Islet of Langerhans (tissue), 1 donor: ENCODE results near the gene ZNF547.
A peak's percentile ranks its signal among the peaks of the same experiment; 100 is the strongest.

ENCODE experiments used
- FAIRE-seq: peaks from one replicate; lab custom pipeline; 2011; peaks lifted over from hg19 to GRCh38; lab: Jason Lieb, UNC

The ZNF547 gene

DNA sequence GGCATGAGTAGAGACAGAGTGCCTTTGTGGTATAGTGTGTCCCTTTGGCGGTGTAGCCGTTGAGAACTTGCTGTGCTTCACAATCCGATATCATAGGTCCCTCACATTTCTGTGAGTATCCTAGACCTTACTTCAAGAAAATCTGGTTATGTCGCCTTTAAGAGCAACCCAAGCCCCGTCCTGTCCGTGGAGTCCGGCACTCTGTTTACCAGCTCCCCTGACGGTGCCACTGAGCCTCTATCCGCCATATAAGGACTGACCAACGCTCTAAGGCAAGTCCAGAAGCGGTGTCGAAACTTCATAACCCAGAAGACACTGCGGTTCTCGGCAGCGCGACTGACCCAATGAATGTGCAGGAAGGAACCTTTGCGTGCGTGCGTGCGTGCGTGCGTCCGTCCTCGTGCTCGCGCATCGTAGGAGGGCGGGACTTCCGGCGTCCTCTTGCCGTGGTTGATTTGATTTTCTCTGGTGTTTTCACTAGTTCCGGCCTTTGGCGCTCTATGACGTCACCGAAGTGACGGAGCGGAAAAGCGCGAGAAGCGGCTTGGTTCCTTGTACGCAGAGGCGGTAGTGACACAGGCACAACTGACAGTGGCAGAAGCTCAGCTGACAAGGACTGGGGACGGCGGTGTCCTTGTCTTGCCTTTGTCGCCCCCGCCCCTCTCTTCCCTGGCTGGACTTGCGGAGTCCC lies at the start of gene ZNF547, which contains the start of gene TRAPPC2B:
ZNF547 (plus strand) TSS at position 555 of the 691 bp plus-strand sequence. CDS start 5,005 bp downstream, outside the sequence.
TRAPPC2B (plus strand) TSS at position 555 of the 691 bp plus-strand sequence. CDS start 1,283 bp downstream, outside the sequence.
- peak; percentile 97 for FAIRE-seq

DNA sequence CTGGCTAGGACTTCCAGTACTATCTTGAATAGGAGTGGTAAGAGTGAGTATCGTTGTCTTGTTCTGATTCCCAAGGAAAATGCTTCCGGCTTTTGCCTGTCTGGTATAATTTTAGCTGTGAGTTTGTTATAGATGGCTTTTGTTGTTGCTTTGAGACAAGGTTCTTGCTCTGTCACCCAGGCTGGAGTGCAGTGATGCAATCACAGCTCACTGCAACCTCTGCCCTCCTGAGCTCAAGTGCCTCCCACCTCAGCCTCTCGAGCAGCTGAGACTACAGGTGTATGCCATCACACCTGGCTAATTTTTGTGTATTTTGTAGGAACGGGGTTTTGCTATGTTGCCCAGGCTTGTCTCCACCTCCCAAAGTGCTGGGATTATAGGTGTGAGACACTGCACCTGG lies 49.2 kb upstream of the ZNF547 start:
- no peak for FAIRE-seq

DNA sequence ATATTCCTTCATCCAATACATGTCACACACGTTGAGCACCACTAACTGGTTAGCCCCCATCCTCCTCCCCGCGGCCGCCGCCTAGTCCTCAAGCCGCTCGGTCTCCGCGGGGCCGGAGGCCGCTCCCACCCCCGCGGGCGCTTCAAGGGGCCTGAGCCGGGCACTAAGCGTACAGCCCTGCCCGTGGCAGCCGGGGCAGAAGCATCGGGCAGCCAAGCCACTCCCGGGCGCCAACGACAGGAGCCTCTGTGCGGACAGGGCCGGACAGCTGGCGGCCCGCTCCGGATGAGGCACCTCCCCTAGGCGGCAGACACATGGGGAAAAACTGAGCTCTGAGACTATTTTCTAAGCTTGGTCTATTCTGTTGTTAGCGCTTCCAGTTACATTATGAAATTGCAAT lies 45.8 kb upstream of the ZNF547 start:
- FAIRE-seq, result no peak

DNA sequence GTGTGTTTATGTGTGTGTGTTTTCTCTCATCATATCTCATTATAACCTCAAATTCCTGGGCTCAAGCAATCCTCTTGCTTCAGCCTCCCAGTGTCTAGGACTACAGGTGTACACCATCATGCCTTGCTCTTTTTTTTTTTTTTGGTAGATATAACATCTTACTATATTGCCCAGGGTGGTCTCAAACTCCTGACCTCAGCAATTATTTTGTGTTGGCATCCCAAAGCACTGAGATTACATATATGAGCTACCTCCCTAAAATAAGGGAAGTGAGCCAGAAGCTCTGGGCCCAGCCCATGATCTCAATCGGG lies 43.5 kb upstream of the ZNF547 start:
- no peak for FAIRE-seq

DNA sequence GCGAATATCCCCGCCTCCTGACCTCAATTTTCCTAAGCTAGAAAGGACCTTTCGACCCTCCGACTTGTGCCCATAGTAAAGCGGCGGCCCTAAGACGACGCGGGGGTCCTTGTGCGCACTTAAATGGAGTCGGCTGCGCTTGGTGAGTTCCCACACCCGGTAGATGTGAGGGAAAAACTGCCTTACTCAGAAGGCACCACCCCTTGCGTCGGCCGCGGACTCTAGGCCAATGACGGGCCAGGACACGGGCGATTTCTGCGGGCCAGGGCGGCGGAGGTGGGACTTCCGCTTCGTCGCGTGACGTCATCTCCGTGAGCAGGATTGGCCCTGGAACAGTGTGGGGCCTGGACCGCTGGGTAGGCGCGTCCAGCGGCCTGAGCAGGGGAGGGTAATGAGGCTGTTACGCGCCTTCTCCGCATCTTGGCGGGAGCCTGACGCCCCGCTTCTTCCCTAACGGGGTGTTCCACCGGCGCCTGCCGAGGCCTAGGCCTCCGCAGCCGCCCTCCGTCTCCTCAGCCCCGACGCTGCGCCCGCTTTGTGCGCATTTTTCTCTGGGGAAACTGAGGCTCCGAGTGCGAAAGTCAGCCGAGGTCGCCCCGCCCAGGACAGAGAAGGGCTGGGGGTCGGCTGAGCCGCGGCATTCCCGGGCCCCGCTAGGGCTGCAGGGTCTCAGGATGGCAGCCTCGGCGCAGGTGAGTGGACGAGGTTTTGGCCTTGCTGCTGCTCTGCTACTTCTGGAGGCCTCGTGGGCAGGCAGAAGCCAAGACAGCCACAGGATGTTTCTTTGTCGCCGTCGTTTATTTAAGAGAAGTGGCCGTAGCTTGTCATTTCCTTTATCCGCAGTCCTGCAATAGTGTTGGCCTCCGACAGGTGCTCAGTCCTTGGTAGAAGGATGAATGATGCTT lies 42.9 kb upstream of the ZNF547 start, which contains the start of gene ZNF543:
ZNF543 (plus strand) TSS at position 293 of the 905 bp plus-strand sequence; CDS start at position 675, 382 bp downstream.
- FAIRE-seq, result peak; percentile 9

DNA sequence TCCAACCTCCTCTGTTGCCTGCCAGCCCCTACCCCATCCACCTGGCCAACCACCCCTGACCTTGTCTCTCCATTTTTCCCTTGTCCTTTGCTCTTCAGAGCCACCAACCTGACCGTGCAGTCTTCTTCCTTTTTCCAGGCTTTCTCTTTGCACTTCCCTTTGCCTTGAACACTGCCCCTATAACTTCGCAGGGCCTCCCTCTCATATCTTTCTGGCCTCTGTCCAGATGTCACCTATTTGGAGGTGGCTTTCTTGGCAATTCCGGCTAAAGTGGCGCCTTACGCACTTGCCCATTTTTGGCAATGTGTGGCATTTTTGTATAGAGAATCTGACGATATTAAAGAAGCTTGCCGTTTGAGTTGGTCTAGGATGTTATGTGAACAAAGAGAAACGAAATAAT lies 42.2 kb upstream of the ZNF547 start:
- FAIRE-seq, result no peak

DNA sequence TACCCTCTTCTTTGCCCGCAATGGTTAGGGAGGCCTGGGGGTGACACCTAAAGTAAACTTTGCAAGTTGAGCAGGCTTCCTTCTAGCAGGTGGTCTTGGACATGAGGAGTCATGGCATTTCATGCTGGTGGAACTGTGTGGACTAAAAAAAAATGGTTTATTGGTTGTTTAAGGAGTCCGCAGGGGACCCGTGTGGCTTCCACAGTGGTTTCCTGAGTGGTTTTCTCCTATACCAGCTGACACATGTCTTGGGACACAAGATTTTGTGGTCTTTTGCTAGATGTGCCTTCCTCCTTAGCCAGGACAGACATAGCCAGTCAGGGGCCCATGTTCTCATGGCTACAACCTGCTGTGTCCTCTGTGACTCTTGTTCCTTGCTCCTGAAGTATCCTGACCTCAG lies 41.6 kb upstream of the ZNF547 start:
- no peak for FAIRE-seq

DNA sequence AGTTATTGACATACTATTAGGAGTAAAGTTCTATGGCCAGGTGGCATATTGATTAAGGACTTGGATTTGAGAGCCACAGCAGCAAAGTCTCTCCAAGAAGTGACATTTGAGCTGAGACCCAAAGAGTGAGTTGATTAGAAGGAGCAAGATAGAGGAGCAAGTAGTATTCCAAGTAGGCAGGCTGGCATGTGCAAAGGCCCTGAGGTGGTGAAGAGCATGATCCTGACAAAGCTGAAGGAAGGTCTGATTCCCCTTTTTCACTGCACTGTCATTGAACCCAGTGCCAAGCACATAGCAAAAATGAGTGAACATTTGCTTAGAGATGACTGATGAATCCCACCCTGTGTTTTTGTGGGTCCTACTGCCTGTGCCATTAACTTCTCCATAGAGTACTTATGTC lies 38.4 kb upstream of the ZNF547 start:
- FAIRE-seq, result no peak

DNA sequence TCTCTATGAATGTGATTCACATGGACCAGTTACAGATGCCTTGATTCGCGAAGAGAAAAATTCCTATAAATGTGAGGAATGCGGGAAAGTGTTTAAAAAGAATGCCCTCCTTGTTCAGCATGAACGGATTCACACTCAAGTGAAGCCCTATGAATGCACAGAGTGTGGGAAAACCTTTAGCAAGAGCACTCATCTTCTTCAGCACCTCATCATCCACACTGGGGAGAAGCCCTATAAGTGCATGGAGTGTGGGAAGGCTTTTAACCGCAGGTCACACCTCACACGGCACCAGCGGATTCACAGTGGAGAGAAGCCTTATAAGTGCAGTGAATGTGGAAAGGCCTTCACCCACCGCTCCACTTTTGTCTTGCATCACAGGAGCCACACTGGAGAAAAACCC lies 35.4 kb upstream of the ZNF547 start:
- FAIRE-seq, result no peak

DNA sequence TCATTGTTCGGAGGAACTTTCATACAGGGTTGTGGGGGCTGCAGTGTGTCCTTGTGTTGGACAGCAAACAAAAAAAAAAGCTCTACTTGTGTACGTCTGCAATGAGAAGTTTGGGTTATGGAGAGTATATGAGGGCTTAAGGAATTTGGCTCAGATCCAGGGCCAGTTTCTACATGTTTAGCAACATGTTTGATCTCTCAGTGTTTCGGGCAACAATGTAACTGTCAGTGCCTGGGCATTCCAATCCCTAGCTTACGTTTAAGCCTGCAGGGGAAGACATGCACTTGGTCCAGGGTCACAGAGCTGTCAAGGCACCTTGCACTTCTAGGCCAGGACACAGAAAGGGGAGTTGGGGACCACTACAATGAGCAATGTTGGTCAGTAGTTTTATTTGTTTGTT lies 29.2 kb upstream of the ZNF547 start:
- no peak for FAIRE-seq

DNA sequence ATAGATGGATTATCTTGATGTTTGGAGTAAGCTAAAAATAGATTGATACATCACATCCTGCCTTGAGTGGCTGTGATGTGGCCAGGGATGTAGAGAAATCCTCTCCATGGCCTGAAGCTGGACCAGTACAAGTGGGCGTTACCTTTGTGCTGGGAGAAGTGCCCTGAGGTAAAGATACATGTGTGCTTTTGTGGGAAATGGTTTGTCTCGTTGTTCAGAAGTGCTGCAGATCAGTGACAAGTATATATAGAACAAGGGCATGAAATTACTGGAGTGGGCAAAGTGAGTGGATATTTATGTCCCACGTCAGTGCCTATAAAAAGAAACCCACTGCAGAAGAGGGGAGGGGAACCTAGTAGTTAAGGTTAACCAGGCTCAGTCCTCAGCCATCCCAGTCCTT lies 24.5 kb upstream of the ZNF547 start:
- FAIRE-seq, result no peak

DNA sequence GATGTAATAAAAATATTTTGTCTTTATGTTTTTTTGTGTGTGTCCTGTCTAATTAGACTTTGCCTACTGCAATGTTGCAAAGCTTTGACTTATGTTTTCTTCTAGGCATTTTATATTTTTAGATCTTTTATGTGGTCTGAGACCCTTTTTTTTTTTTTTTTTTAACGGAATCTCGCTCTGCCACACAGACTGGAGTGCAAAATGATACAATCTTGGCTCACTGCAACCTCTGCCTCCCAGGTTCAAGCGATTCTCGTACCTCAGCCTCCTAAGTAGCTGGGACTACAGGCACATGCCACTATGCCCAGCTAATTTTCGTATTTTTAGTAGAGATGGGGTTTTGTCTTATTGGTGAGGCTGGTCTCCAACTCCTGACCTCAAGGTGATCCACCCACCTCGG lies 20.8 kb upstream of the ZNF547 start:
- no peak for FAIRE-seq

DNA sequence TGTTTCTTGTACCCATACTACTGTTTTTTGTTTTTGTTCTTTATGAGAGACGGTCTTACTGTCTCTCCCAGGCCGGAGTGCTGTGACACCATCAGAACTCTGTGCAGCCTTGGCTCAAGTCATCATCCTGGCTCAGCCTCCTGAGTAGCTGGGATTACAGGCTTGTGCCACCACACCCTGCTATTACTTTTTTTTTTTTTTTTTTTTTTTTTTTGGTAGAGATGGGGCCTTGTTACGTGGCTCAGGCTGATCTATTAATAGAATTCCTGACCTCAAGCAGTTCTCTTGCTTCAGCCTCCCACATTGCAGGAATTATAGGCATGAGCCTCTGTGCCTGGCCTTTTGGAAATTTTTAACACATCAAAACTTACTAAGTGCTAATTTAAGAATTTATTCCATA lies 15.2 kb upstream of the ZNF547 start:
- no peak for FAIRE-seq

DNA sequence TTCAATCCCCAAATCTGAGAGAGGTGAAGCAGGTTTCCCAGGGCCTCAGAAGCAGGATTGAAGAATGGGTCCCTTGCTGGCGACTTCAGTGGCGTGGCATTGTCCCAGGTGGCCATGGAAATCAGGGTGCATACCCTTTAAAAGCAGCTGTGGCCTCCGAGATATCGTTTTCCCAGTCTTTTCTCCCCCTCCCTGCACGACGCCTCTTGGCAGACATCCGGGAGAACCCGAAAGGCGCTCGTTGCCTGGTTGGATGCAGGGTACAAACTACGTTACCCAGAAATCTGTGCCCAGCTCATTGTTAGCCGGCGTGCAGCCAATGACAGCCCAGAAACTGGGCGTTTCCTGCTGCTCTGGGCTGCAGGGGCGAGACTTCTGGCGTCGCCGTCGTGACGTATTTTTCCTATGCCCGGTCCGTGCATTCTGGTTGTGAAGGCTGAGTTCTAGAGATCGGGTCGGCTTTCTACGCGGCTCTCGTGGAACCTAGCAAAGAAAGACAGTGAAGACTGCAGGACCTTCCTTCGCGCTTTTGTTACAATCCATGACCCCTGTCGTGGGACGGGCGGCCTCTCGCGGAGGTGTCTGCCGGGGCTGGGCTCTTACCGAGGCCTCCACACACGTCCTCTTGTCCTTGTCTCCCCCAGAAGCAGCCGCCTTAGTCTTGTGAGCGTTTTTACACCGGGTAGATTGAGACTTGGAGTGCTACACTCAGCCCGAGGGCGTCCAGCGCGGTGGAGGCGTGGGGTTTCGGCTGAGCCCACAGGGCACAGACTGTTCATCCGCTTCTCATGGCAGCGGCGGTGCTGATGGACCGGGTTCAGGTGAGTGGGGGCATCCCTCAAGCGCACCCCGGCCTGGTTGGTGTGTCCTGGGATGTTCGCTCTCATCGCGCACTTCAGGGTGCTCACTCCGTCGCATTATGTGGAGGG lies 12.2 kb upstream of the ZNF547 start, which contains the start of gene ZNF304:
ZNF304 (plus strand) TSS at position 395 of the 929 bp plus-strand sequence; CDS start at position 789, 394 bp downstream.
- peak; percentile 86 for FAIRE-seq

DNA sequence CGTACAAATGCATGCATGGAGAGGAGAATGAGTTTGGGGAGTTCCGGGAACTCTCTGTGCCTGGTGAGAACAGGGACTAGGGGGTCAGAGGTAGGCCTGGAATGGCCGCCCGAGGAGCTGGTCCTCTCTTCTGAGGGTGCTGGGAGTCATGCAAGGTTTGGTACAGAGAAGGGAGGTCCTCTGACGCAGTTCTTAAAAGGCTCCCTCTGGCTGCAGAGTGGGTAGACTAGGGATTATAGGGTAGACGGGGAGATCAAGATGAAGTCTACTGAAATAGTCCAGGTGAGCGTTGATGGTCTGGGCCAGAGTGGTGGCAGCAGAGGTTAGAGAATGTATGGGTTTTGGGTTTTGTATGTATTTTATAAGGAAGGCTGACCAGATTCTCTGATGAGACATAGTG lies 11.5 kb upstream of the ZNF547 start:
- no peak for FAIRE-seq

DNA sequence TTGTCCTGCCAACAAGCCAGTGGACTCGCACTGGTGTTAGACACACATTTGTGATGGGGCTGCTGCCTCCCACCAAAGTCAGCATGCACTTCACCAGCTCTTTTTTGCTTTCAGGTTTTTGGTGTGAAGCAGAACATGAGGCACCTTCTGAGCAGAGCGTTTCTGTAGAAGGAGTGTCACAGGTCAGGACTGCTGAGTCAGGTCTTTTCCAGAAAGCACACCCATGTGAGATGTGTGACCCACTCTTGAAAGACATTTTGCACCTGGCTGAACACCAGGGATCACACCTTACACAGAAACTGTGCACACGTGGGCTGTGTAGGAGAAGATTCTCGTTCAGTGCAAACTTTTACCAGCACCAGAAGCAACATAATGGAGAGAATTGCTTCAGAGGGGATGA lies 7.4 kb upstream of the ZNF547 start:
- FAIRE-seq, result no peak

DNA sequence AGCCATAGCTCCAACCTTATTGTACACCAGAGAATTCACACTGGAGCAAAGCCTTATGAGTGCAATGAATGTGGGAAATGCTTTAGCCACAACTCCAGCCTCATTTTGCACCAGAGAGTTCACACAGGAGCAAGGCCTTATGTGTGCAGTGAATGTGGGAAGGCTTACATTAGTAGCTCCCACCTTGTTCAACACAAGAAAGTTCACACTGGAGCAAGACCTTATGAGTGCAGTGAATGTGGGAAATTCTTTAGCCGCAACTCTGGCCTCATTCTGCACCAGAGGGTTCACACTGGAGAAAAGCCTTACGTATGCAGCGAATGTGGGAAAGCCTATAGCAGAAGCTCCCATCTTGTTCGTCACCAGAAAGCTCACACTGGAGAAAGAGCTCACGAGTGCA lies 5.9 kb upstream of the ZNF547 start:
- no peak for FAIRE-seq

DNA sequence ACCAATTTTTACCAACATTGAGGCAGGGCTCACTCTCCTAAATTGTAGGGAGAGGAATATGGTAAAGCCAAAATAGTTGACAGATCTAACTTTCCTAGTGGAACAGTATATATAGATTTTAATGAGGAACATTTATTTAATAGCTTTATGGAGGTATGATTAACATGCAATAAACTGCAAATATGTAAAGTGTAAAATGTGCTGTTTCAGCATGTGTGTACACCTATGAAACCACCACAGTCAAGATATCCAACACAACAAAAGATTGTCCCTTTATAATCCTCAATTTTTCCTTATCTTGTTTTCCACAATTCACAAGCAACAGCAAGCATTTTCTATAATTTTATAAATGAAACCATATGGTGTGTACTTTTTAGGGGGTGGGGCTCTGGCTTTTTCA lies 4.1 kb upstream of the ZNF547 start:
- no peak for FAIRE-seq

DNA sequence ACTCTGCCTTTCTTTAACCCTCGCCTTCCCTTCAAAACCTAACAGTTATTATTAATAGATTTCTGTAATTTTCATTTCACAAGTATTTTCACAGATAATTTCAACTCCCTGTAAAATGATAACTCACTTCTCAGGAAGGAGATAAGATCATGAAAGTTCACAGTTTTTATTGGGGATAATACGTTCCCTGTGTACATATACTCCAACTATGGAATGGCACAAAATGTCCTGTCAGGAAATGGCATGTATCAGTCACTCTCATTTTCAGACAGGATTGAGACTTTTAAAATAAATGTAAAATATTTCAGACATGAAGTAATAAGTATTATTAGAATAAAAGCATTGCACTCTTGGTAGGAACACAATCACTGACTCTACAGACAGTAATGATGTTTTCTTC lies 932 bp upstream of the ZNF547 start:
- FAIRE-seq, result peak; percentile 30

DNA sequence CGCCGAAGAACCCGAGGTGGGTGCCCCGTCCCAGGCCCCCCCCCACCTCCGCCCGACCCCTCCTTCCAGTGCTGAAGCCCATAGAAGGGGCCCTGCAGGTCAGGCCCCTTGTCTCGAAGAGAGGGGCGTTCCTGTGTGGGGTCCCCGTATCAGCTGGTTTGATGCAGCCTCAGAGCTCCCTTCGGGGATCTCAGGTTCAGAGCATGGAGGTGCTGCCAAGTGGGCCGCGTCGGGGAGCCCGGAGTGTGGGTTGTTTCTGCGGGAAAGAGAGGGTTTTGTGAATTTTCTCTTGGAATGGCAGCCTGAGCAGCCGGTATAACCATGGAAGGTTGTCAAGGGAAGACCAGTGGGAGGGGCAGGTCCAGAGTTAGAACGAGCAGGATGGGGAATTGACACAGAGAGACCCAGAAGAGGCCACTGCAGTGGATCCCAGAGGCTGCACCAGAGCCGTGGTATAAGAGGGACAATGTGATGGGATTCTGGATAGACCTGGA lies 384 bp downstream of the ZNF547 start:
- no peak for FAIRE-seq

DNA sequence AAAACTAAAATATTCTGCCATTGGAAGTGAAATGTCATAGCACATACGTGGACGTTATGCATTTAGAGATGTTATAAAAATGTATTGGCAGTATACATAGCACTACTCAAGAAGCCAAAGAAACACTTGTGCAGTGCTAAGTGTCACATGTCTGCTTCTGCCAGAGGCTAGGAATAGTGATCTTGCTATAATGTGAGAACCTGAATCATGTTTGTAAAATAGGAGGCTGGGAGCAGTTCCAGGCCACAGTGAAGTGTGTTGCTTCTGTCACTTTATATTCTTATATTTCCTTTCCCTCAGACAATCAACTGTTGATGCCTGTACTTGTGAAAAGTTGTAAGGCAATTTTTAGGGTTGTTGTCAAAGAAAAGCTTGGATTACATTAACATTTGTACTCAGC lies 3.4 kb downstream of the ZNF547 start:
- FAIRE-seq, result no peak

DNA sequence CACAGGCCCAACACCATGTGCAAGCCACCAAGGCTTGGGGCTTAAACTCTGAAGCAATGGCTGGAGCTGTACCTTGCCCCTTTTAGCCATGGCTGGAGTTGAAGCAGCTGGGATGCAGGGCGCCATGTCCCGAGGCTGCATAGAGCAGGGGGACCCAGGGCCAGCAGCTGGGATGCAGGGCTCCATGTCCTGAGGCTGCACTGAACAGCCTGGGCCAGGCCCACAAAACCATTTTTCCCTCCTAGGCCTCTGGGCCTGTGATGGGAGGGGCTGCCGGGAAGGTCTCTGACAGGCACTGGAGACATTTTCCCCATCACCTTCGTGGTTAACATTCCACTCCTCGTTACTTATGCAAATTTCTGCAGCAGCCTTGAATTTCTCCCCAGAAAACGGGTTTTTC lies 10.8 kb downstream of the ZNF547 start:
- no peak for FAIRE-seq
